Mesendoderm (in vitro differentiated cells): ENCODE measurements around the gene AMD1. TPM values are rescaled to one million over a fixed set of nuclear protein-coding genes. Genes with fewer than 3 reads are reported as not detected.

Experiments
- small RNA-seq: library from polyadenylated mRNA; stranded (forward); fragments of <200 nt; extraction: miRNeasy Mini kit (QIAGEN cat#:217004); gene quantifications from one replicate; pipeline ENCODE3, GENCODE V24; 2013; ENCODE audit not compliant: insufficient read depth

The AMD1 gene

Small RNA genes within 50 kb of the gene (small RNA-seq; reads per million reads assigned to genes)
- gene RNU6-1115P (not detected), gene SNORA40C (not detected)
